K562 (cell line): ENCODE results near the gene NRXN3. TPM values are rescaled to one million over a fixed set of nuclear protein-coding genes. Genes with fewer than 3 reads are reported as not detected.

Experiments used
- E2F8 ChIP-seq: fragments of 450-650 bp; IDR thresholded peaks from 2 replicates; pipeline ENCODE4 v1.7.1; 2018; ENCODE audit warnings: mild to moderate bottlenecking, low read depth; ENCODE audit not compliant: partially characterized antibody
- RREB1 ChIP-seq: fragments of 250-450 bp; sonication (Bioruptor Pico); IDR thresholded peaks from 2 replicates; pipeline ENCODE4 v1.4.0; 2020
- polyA plus RNA-seq, 8 experiments: library from polyadenylated mRNA; depleted of rRNA in 4 of 8; stranded (reverse) in 5 of 8; unstranded in 3 of 8; fragments of >200 nt; fragmentation: Nextera tagmentation in 2 of 8; fragmentation: Illumina TruSeq in 1 of 8; extraction: Ambion mirVana in 2 of 8; extraction: Trizol in 1 of 8; gene quantifications; 2 replicates each; pipeline versions ENCODE4 v1.2.1 to v1.2.3, GENCODE V29; 2011 to 2014; ENCODE audit warnings: inconsistent platforms in 1 of 8, missing spikeins in 1 of 8
- total RNA-seq, 7 experiments: library from RNA; depleted of rRNA in 6 of 7; stranded (reverse); fragments of >200 nt in 6 of 7; fragmentation: Illumina TruSeq in 2 of 7; extraction: Trizol in 2 of 7; gene quantifications; 2 replicates each; pipeline versions ENCODE4 v1.2.1 to v1.2.3, GENCODE V29; 2011 to 2021; ENCODE audit warnings: low replicate concordance in 1 of 7

NRXN3 gene
- total and polyA plus RNA-seq, 9 of the 15 experiments (the other 6 are each of a cell fraction or from before 2014, with no cell fraction given): 0.09 TPM; not detected in 8

GRCh38 chr14:79229383-79229909, 1059.3 kb downstream of the NRXN3 start (continued):
- TF ChIP-seq RREB1 (no peak), E2F8 (no peak)
